ENCODE data around the gene ITGA5. TPM values are rescaled to one million over a fixed set of nuclear protein-coding genes. Genes with fewer than 3 reads are reported as not detected.
A peak's percentile ranks its signal among the peaks of the same experiment; 100 is the strongest.

Gene ITGA5
- total RNA-seq, 8 experiments from 2014 or later, result 0.22 to 64.3 (median 15.5) TPM

DNA sequence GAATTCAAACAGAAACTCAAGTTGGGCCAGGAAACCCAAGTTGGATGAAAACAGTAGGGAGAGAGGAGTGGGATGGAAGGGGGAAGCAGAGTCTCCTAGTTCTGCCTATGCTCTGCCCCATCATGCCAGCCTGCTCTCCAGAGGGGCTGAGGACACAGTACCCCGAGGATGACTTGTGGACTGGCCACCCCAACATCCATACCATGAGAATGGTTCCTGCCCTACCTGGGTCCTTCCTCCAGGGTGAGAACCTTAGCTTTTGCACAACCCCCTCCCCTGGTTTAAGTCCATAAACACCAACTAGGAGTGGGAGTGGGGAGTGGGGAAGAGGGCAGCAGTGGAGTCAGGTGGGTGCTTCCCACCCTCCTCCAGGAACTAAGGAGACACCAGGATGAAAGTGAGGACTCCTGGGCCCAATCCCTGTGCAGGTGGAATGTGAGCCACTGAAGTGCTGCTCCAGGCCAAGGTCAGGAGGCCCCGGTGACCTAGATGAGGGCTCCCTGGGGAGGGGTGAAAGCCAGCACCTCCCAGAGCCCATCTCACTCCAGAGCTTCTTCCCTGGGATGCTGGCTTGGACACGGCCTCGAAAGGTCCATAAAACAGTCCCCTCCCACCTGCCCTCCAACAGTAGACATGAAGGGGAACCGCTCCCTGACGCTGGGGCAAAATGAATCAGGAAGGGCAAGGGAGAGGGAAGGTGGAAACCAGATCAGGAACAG is 41.1 kb downstream of the ITGA5 start:
- Histone ChIP-seq H3K4me1 (replicated peaks in 1 of 2) (peaks cover 9% of the 10 kb centered on the region in 2 donors), H3K27ac (no peak overlapping the region), H3K4me3 (peak overlapping the region in 3 of 5 donors; percentile 44 to 61 (median 53))
- in situ Hi-C loops (cut with MboI; ENCODE audit: low pct_unique_long_range_greater_than_20kb in 2 of 9, low sequenced_read_pairs in 9 of 9, unreplicated experiment in 9 of 9), result loop anchor here in 1 of 9 experiments (25.0 kb wide), 1 partner anchor 366 kb away; the partner anchor contains the start of genes HOXC8 and HOXC9
- ATAC-seq (replicated peaks in 6 of 8), result no peak
- WGBS, 10 experiments, result no CpG with 5 or more reads among the region's 6 CpGs

DNA sequence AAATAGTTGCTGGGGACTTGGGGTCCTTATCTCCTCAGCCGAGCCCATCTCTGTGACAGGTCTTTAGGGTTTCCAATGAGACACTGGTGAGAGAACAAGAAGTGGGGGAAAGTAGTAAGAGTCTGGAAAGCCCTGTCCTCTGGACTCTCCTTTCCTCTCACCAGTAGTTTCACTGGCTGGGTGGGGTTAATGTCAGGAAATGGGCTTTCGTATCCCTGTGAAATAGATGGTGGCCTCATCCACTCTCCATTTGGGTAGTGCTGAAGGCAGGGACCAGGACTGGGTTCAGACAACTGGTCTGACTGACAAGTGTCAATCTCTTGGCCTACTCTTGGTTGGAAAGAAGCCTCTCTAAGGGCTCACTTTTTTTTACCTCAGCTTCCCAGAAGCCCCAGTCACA is 42.1 kb downstream of the ITGA5 start:
- Histone ChIP-seq H3K4me3 (no peak overlapping the region), H3K4me1 (replicated peaks in 1 of 2) (peaks cover 9 to 10% of the 10 kb centered on the region in 2 donors), H3K27ac (no peak overlapping the region)
- peak in 2 of 8 experiments; percentile 21 for ATAC-seq (replicated peaks in 6 of 8)
- in situ Hi-C loops (cut with MboI; ENCODE audit: low pct_unique_long_range_greater_than_20kb in 2 of 9, low sequenced_read_pairs in 9 of 9, unreplicated experiment in 9 of 9), result loop anchor here in 1 of 9 experiments (25.0 kb wide), 1 partner anchor 365 kb away; the partner anchor contains the start of genes HOXC8 and HOXC9
- 0 to 100% (median 100%) methylated on average over 1 to 2 of the region's 2 CpGs; no CpG with 5 or more reads in 5 of the 10 experiments for WGBS, 10 experiments

- 0 to 100% (median 70%) methylated on average over 1 to 2 of the region's 4 CpGs; no CpG with 5 or more reads in 4 of the 10 experiments for WGBS, 10 experiments
- peak in 2 of 8 experiments; percentile 34 to 46 for ATAC-seq (replicated peaks in 6 of 8)
- in situ Hi-C loops (cut with MboI; ENCODE audit: low pct_unique_long_range_greater_than_20kb in 2 of 9, low sequenced_read_pairs in 9 of 9, unreplicated experiment in 9 of 9), result loop anchor here in 1 of 9 experiments (25.0 kb wide), 1 partner anchor 364 kb away; the partner anchor contains the start of genes HOXC8 and HOXC9
- H3K4me1 ChIP-seq (replicated peaks in 1 of 2), result peaks cover 11 to 13% of the 10 kb centered on the region in 2 donors
- H3K4me3 ChIP-seq, result no peak overlapping the region
- no peak overlapping the region for H3K27ac ChIP-seq
These were observed 42.5 kb downstream of the ITGA5 start for GRCh38 chr12:54376596-54376995.

GRCh38 chr12:54375259-54375579 is 43.8 kb downstream of the ITGA5 start:
- ATAC-seq (replicated peaks in 6 of 8), result no peak
- Histone ChIP-seq H3K27ac (no peak overlapping the region), H3K4me3 (no peak overlapping the region), H3K4me1 (replicated peaks in 1 of 2) (peaks cover 16 to 25% of the 10 kb centered on the region in 2 donors)
- in situ Hi-C loops (cut with MboI; ENCODE audit: low pct_unique_long_range_greater_than_20kb in 2 of 9, low sequenced_read_pairs in 9 of 9, unreplicated experiment in 9 of 9), result loop anchor here in 1 of 9 experiments (25.0 kb wide), 1 partner anchor 363 kb away; the partner anchor contains the start of genes HOXC8 and HOXC9
- WGBS, 10 experiments, result 0 to 100% (median 60%) methylated on average over 1 of the region's 2 CpGs; no CpG with 5 or more reads in 7 of the 10 experiments

DNA sequence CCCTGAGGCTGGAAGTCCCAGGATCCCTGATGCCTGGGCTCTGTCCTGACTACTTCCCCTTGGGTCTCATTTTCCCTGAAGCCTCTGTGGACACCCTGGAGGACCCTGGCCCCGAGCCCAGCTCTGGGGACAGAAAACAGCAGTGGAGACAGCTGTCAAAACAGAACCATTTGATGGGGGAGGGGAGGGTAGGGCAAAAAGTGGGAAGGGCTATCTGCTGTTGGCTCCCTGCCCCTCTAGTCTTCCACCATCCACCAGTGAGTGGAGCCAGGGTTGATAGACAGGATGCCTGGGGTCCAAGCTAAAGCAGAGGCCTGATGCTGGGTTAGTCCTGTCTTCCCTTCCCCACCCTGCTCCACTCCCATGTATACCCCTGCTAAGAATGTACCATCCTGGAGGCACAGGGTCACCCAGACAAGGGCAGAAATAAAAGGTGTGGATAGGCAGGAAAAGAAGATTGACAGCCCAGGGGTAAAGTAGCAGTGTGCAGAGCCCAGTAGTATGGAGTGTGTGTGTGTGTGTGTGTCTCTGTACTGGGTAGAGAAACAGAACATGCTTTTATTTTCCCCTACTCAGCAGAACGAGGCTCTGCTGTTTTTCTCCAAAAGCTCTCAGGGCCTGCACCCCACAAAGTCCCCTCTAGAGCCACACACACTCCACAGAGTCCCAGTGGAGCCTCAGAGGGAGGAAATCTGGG is 44.4 kb downstream of the ITGA5 start:
- in situ Hi-C loops (cut with MboI; ENCODE audit: low pct_unique_long_range_greater_than_20kb in 2 of 9, low sequenced_read_pairs in 9 of 9, unreplicated experiment in 9 of 9), result loop anchor here in 4 of 9 experiments (25.0 kb wide), 4 partner anchors 112 to 362 kb away; partner anchors contain the start of genes HOXC8 (in 3 of the 4), HOXC9 (in 3 of the 4), HOXC5 (in 1 of the 4) and HOXC6 (in 1 of the 4)

GRCh38 chr12:54373649-54374561 is 45.2 kb downstream of the ITGA5 start:
- H3K4me1 ChIP-seq (replicated peaks in 1 of 2), result peaks cover 26 to 33% of the 10 kb centered on the region in 2 donors
- H3K4me3 ChIP-seq, result no peak overlapping the region
- no peak overlapping the region for H3K27ac ChIP-seq
- in situ Hi-C loops (cut with MboI; ENCODE audit: low pct_unique_long_range_greater_than_20kb in 2 of 9, low sequenced_read_pairs in 9 of 9, unreplicated experiment in 9 of 9), result loop anchor here in 3 of 9 experiments (25.0 kb wide), 4 partner anchors 112 to 362 kb away; partner anchors contain the start of genes HOXC8 (in 2 of the 3), HOXC9 (in 2 of the 3), HOXC5 (in 1 of the 3) and HOXC6 (in 1 of the 3)
- ATAC-seq (replicated peaks in 6 of 8), result peak in 1 of 8 experiments; percentile 0
- WGBS, 10 experiments, result 60 to 88% (median 88%) methylated on average over 1 to 4 of the region's 10 CpGs; no CpG with 5 or more reads in 7 of the 10 experiments

More for the DNA sequence above, 44.4 kb downstream of the ITGA5 start:
- Histone ChIP-seq H3K4me3 (no peak overlapping the region), H3K27ac (no peak overlapping the region), H3K4me1 (replicated peaks in 1 of 2) (peaks cover 21 to 28% of the 10 kb centered on the region in 2 donors)
- ATAC-seq (replicated peaks in 6 of 8), result no peak
- WGBS, 10 experiments, result 14 to 80% (median 49%) methylated on average over 1 to 2 of the region's 2 CpGs; no CpG with 5 or more reads in 6 of the 10 experiments

GRCh38 chr12:54372113-54372806 is 46.8 kb downstream of the ITGA5 start:
- peaks cover 18 to 30% of the 10 kb centered on the region in 2 donors for H3K4me1 ChIP-seq (replicated peaks in 1 of 2)
- in situ Hi-C loops (cut with MboI; ENCODE audit: low pct_unique_long_range_greater_than_20kb in 2 of 9, low sequenced_read_pairs in 9 of 9, unreplicated experiment in 9 of 9), result loop anchor here in 3 of 9 experiments (25.0 kb wide), 4 partner anchors 110 to 360 kb away; partner anchors contain the start of genes HOXC8 (in 2 of the 3), HOXC9 (in 2 of the 3), HOXC5 (in 1 of the 3) and HOXC6 (in 1 of the 3)
- no peak overlapping the region for H3K27ac ChIP-seq
- ATAC-seq (replicated peaks in 6 of 8), result peak in 1 of 8 experiments; percentile 15
- H3K4me3 ChIP-seq, result no peak overlapping the region
- 40 to 100% (median 89%) methylated on average over 1 to 4 of the region's 8 CpGs; no CpG with 5 or more reads in 5 of the 10 experiments for WGBS, 10 experiments

GRCh38 chr12:54371328-54372112 is 47.5 kb downstream of the ITGA5 start:
- peaks cover 18 to 30% of the 10 kb centered on the region in 2 donors for H3K4me1 ChIP-seq (replicated peaks in 1 of 2)
- H3K27ac ChIP-seq, result no peak overlapping the region
- peak in 3 of 8 experiments; percentile 15 to 51 (median 15) for ATAC-seq (replicated peaks in 6 of 8)
- 71 to 80% (median 74%) methylated on average over 1 to 4 of the region's 5 CpGs; no CpG with 5 or more reads in 7 of the 10 experiments for WGBS, 10 experiments
- in situ Hi-C loops (cut with MboI; ENCODE audit: low pct_unique_long_range_greater_than_20kb in 2 of 9, low sequenced_read_pairs in 9 of 9, unreplicated experiment in 9 of 9), result loop anchor here in 3 of 9 experiments (25.0 kb wide), 4 partner anchors 109 to 359 kb away; partner anchors contain the start of genes HOXC8 (in 2 of the 3), HOXC9 (in 2 of the 3), HOXC5 (in 1 of the 3) and HOXC6 (in 1 of the 3)
- H3K4me3 ChIP-seq, result no peak overlapping the region

DNA sequence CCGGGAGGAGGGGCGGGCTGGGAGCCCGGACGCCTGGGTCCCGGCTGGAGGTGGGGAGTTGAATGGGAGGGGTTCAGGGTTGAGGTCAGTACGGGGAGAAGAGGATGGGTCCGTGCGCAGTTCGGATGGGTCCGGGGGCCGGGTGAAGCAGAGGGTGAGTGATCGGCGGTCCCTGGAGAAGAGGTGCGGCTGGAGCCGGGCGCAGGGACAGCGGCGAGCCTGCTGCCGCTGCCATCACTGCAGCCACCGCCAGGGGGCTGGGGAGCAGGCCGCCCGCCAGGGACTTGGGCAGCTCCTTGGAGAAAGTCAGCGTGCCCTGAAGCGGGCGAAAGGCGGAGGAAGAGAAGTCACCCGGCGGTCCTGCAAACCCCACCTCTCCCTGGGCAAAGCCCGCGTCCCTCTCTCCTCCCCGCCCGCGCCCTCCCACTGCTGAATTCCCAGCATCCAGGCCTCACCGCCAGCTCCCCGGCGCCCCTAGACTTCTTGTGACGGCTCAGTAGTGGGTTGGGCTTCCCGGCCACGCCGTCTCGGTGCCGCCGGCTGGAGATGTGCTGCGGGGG is 48.8 kb downstream of the ITGA5 start:
- no CpG with 5 or more reads among the region's 44 CpGs for WGBS, 10 experiments
- H3K27ac ChIP-seq, result no peak overlapping the region
- H3K4me3 ChIP-seq, result peak overlapping the region; percentile 1 to 26 (median 12)
- in situ Hi-C loops (cut with MboI; ENCODE audit: low pct_unique_long_range_greater_than_20kb in 2 of 9, low sequenced_read_pairs in 9 of 9, unreplicated experiment in 9 of 9), result loop anchor here in 3 of 9 experiments (25.0 kb wide), 4 partner anchors 108 to 358 kb away; partner anchors contain the start of genes HOXC8 (in 2 of the 3), HOXC9 (in 2 of the 3), HOXC5 (in 1 of the 3) and HOXC6 (in 1 of the 3)
- peak; percentile 34 to 86 (median 82) for ATAC-seq (replicated peaks in 6 of 8)
- H3K4me1 ChIP-seq (replicated peaks in 1 of 2), result peaks cover 18 to 30% of the 10 kb centered on the region in 2 donors

DNA sequence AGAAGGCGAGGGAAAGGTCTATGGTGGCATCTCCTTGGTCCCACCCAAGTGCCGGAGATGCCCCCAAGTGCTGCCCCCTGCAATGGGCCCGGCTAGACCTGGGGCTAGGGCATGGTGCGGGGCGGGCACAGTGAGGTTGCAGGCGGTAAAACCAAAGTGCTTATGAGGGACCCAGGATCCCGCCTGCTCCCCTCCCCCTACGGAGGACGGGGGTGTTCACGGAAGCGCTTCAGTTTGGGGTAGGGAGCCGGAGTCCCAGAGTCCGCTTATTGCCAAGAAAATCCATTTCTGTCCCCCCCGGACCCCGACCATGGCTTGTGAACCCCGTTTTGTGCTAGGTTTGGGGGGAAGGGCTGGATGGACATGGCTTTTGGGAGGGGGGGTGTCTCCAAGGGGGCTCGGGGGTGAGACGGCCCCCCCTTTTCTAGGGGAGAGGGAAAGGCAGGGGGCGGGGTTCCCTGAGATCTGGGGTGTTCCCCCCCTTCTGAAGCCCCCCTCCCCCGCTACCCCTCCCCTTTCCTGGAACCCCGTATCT is 49.4 kb downstream of the ITGA5 start:
- in situ Hi-C loops (cut with MboI; ENCODE audit: low pct_unique_long_range_greater_than_20kb in 2 of 9, low sequenced_read_pairs in 9 of 9, unreplicated experiment in 9 of 9), result loop anchor here in 6 of 9 experiments (10.0 to 25.0 kb wide), 5 partner anchors 107 to 357 kb away; partner anchors contain the start of genes HOXC8 (in 2 of the 6), HOXC9 (in 2 of the 6), HOXC5 (in 1 of the 6) and HOXC6 (in 1 of the 6)
- Histone ChIP-seq H3K4me1 (replicated peaks in 1 of 2) (peaks cover 18 to 30% of the 10 kb centered on the region in 2 donors), H3K27ac (no peak overlapping the region), H3K4me3 (peak overlapping the region in 3 of 5 donors; percentile 5 to 26 (median 26))
- no peak for ATAC-seq (replicated peaks in 6 of 8)
- 0 to 30% methylated on average over 2 to 5 of the region's 21 CpGs; no CpG with 5 or more reads in 8 of the 10 experiments for WGBS, 10 experiments

All from motor neuron (in vitro differentiated cells).